Glomerular endothelial cell (primary cell): ENCODE measurements around the gene TDP2. TPM values are rescaled to one million over a fixed set of nuclear protein-coding genes. Genes with fewer than 3 reads are reported as not detected.
"Not testable (repeated sequence)": the region's sequence is repeated elsewhere in the genome, so short reads cannot be mapped to it uniquely, and the experiment has no call there.

ENCODE experiments used
- DNase-seq: peaks from one replicate; pipeline ENCODE4 v3.0.0-alpha.2; 2011; ENCODE audit warnings: low read depth, low spot score; ENCODE audit errors: extremely low read depth
- total RNA-seq: library from RNA; depleted of rRNA; stranded (reverse); fragments of >200 nt; gene quantifications from 2 replicates; pipeline ENCODE4 v1.2.3, GENCODE V29; 2015

TDP2 gene, protein sequence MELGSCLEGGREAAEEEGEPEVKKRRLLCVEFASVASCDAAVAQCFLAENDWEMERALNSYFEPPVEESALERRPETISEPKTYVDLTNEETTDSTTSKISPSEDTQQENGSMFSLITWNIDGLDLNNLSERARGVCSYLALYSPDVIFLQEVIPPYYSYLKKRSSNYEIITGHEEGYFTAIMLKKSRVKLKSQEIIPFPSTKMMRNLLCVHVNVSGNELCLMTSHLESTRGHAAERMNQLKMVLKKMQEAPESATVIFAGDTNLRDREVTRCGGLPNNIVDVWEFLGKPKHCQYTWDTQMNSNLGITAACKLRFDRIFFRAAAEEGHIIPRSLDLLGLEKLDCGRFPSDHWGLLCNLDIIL
- 21.7 and 24.2 TPM in 2 replicates for total RNA-seq

DNA sequence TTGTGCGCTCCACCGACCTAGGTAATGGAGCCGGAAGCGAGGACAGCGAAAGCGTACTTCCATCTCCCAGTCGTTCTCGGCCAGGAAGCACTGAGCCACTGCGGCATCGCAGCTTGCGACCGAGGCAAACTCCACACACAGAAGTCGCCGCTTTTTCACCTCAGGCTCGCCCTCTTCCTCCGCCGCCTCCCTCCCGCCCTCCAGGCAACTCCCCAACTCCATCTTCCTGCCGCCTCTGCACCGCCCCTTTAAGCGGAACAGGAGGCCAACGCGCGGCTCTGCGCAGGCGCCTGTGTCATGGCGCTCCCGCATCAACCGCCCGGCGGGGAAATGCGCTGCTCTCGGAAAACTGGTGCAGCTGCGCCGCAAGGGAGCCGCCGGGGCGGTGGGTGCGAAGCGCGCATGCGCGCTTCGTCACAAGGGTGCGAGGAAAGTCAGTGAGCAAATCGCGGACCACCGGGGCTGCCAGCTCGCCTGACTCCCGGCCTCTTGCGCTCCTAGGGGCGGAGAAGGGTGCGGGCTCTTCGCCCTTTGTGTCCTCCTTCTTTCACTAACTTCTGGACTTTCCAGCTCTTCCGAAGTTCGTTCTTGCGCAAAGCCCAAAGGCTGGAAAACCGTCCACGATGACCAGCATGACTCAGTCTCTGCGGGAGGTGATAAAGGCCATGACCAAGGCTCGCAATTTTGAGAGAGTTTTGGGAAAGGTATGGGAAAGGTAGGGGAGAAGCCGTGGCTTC lies at the start of gene TDP2, which contains the start of gene ACOT13:
Gene TDP2 (minus strand): TSS at position 259 of the 737 bp plus-strand sequence. CDS start 37 bp downstream, at position 222.
Gene ACOT13 (plus strand): TSS at position 437 of the 737 bp plus-strand sequence. CDS start 187 bp downstream, at position 624.
- peak; percentile 77 for DNase-seq

DNA sequence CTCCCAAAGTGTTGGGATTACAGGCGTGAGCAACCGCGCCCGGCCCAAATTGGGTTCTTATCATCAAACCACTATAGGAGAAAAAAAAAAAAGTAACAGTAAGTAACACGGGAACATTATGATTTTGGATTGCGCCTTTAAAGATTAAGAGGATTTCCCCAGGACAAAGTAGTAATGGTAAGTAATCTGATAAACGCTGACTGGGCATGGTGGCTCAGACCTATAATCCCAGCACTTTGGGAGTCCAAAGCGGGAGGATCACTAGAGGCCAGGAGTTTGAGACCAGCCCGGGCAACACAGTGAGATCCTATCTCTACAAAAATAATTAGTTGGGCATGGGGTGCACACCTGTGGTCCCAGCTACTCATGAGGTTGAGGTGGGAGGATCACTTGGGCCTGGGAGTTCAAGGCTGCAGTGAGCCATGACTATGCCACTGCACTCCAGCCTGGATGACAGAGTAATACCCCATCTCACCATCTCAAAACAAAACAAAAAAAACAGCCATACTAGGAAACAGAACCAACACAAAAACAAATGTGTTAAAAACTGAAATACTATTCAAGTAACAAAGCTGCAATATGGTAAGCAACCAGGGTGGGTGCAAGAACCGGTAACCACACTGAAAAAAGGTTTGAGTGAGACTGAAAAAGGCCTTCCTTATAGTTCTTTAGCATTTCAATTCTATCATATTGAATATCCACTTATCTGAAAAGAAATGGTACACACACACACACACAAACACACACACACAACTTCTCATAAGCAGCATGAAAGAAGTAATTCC lies 44.0 kb upstream of the TDP2 start:
- DNase-seq = no peak

DNA sequence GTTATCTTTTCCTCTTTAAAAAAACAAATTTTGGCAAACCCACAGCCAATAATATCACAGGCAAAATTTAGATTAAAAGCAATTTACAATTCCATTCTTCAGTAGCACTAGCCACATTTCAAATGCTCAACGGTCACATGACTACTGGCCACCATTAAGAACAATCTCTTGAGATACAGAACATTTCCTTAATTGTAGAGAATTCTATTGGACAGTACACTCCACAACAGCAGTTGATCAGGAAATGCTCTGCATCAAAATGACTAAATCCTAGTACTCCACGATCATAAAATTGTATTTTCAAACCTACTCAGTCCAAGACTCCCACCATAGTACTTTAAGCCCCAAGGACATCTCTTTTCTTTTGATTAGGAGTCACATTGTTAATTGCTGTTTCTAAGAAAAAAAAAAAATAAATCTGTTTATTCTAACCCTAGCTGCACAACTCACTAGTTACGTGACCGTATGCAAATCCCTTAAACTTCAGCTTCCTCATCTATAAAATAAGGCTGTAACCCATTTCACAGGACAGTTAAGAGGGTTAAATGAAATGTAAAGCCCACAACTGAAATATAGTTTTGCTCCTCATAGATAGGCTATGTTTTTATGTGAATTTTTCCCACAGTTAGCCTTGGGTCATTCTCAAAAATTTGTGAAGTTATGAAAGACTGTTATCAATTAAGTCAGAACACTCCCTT lies 42.5 kb upstream of the TDP2 start:
- DNase-seq = no peak

DNA sequence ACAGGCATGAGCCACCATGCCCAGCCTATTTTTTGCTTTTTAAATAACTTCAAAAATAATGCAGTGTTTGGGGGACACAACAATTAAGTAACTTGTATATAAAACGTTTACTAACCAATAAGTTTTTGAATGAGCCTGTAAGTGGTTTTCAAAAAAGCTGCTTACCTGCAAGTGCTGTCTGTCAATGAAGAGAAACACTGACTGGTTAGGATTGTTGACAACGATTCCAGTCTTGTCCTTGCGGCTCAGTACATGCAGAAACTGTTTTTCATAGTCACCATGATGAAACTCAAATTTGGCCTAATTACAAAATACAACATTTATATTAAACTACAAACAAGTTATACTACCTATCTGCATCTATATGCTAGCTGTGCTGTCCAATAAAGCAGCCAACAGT lies 41.9 kb upstream of the TDP2 start:
- no peak for DNase-seq

DNA sequence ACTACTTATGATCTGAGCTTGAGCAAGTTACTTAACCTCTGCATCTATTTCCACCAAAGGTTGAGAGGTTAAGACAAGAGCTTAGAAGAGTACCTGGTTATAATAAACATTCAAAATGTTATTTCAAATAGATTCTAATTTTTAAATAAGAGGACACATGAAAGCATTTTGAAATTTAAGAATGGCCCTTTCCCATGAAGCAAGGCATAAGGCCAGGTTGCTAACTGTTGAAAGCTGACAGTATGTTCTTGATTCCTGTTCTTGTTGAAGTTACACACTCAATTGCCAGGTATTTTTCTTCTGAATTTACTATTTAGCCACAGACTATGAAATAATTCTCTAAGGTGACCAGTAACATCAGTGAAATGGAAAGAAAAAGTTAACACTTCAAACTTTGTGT lies 37.8 kb upstream of the TDP2 start:
- no peak for DNase-seq

DNA sequence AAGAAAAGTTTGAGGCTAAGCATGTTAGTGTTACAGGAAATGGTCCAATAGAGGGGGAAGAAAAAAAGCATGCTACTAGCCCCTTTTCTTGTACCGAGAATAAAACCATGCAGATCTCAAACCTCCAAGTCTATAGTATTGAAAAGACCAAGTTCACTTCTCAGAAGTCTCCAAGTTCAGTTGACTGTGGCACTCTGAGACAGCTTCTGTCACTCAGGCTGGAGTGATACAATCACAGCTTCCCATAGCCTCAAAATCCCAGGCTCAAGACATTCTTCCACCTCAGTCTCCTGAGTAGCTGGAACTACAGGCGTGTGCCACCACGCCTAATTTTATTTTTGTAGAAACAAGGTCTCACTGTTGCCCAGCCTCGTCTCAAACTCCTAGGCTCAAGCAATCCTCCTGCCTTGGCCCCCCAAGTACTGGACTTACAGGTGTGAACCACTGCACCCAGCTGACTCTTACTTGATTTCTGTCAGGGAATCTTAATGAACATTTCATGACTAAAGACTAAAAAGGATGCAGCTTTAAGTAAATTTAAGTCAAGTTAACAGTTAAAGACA lies 36.1 kb upstream of the TDP2 start:
- DNase-seq = no peak

DNA sequence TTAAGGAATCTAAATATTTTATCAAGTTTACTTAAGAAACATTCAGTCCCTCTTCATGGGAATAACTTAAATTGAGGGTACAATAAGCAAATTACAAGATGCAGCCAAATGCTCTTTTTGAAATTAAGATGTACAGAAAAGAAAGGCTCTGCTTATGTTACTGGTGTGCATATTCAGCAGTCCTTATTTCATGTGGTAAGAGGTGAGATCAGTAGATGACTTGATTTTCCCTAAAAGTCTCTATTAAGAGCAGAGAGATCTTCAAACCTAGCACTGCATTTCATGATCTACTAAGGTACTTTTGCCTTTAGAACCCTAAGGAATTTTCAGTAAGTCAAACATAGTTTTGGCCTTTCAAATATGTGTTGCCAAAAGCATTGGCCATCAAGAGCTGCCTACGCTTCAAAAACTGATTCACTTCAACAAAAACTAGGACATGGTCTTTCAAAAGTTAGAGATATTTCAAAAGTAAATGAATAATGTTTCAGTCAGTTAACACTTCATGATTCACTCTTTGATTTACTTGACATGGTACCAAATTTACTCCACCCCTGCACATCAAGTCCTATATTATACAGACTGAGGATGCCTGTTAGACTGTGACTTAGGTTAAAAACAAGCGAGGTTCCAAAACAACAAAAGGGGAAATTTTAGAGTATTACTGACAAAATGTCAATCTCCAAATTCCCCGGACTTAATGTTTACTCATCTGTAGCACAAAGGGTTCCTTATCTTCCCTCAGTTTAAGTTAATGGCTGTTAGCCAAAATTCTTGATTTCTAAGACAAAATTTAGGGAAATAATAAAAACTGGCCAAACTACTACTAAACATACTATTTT lies 33.0 kb upstream of the TDP2 start:
- no peak for DNase-seq

DNA sequence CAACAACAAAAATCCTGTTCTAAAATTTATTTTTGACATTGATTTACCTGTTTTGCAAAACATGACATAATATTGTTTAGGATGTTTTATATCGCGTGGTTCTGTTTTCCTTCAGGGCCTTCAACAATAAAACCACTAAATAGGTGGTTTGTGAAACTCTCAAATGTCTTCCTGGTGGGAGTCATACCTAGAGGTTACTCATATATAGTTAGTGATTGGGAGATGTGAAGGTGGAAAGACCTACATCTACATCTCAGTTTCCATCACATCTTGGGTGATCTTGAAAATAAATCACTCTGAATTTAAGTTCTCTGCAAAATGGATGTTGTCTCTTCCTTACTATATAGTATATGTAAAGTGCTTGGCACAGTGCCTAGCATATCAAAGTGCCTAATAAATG lies 29.4 kb upstream of the TDP2 start:
- no peak for DNase-seq

DNA sequence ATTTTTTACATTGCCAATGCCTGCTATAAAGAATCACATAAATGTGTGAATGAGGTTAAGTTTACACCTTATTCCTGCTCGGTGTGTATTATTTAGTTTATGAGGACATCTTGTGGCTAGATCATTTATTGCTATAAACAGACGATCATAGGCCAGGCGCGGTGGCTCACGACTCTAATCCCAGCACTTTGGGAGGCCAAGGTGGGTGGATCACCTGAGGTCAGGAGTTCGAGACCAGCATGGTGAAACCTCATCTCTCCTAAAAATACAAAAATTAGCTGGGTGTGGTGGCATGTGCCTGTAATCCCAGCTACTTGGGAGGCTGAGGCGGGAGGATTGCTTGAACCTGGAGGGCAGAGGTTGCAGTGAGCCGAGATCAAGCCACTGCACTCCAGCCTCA lies 28.9 kb upstream of the TDP2 start:
- not testable (repeated sequence) for DNase-seq

DNA sequence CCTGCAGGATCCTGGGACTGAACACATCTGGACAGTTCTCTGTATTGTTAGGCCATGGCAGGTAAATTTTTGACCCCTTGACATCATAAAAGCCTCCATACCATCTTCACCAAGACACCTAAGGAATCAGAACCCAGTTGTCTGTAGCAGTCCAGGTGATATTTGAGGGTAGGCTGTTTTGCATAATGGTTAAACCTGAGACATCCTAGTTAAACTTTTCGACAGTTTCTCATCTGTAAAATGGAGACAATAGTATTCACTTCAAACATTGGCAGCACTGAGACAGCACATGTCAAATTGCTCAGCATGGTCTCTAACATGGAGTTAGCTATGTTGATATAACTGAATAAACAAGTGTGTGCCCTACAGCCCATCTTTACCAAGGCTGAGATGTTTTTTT lies 27.5 kb upstream of the TDP2 start:
- DNase-seq = no peak

DNA sequence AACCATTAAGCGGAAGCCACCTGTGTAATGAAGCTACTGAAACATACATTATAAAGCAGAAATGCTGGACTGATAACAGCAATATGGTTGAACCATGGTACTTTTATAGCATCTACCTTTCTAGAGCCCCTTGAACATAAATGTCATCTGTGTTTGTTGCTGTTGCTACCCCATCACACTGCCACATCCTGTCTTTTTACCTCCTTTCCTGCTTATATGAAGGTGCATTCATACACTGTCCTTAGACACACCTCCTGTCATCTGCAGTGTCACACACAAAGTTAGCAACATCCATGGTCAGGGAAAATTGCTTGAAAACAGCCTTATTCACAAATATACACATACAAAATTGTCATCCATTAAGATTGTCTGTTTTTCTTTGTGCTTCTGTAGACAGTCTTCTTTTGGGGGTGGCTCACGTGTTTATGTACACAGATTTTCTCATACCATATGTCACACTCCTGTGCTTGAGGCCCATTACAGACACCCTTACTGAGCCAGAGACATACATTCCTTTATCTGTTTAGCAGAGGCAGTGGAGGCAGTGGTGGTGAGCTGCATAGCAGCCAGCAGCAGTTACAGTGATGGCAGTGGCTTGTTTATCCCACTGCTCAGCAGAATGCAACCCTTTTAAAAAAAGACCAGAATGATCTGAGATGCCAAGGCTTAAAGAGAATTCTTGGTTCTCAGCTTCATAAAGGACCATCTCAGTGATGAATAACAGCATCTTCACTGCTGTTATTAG lies 26.3 kb upstream of the TDP2 start:
- DNase-seq = no peak

DNA sequence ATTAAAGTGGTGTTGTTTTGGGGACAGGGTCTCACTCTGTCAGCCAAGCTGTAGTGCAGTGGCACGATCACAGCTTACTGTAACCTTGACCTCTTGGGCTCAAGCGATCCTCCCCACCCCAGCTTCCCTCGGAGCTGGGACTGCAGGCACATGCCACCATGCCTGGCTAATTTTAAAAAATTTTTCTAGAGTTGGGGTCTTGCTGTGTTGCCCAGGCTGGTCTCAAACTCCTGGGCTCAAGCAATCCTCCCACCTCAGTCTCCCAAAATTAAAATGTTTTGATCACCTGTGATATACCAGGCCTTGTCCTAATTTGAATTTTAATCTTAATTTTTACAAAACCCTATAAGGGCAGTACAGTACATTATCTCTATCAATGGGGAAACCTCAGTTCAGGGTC lies 25.7 kb upstream of the TDP2 start:
- DNase-seq = no peak

DNA sequence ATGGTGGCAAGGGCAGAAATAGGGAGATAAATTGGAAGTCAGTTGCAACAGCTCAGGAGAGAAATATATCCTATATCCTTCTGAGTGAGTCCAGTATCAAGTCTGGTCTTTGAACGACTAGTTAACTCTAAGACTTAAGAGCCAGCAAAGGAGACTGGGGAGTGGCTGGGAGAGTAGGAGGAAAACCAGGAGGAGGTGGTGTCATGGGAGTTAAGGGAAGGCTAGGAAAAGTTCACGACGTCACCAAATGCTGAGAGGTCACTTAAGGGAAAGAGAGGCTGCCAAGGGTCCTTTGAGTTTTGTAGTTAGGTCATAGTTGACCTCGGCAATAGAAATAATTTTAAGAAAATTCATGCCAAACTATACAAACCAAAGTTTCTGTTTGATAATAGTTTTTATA lies 25.3 kb upstream of the TDP2 start:
- DNase-seq = no peak

DNA sequence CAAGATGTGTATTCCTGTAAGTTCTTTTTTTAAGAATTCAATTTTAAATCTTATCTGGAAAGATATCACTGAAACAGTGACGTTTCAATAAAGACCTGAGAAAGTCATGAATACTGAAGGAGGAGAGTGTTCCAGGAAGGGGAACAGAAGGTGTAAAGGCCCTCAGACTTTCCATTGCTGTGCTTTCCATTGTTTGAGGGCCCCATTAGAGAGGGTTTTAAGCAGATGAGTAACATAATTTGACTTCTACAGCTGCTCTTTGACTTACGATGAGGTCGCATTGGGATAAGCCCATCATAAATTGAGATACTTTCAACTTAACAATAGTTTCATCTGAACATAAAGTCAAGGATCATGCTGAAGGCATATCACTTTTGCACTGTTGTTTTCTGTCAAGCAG lies 24.9 kb upstream of the TDP2 start:
- DNase-seq = no peak

DNA sequence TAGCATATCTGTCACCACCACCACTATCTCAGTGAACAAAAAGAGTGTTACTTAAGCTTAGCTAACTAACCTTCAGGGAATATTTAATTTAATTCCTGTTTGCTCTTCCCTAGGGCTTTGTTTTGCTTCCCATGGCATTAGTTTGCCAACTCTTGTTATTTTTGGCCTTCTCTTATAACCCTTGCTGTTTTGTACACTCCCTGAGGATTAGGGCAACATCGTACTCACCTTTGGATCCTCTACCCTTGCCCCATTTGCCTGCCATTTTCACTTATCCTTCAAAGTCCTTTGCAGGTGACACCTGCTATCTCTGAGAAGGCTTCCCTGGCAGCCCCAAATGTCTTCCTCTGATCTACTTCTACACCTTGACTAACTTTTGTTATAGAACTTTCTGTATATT lies 23.9 kb upstream of the TDP2 start:
- DNase-seq = no peak

DNA sequence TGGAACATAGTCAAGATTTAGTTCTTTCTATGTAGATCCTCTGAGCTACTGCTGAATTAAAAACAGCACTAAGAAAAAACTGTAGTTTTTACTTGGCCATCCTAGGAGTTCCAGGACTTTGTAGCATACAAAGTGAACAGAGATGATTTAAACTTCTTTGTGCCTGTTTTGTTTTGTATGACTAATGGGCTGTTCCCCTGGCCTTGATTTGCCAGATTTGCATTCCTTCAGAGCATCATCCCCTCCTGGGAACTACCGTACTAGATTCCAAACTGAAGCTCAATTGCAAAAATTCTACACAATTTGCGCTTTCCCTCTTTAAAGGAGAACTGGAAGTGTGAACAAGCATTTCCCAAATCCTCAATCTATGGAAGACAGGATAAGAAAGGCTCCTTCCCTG lies 23.3 kb upstream of the TDP2 start:
- no peak for DNase-seq

DNA sequence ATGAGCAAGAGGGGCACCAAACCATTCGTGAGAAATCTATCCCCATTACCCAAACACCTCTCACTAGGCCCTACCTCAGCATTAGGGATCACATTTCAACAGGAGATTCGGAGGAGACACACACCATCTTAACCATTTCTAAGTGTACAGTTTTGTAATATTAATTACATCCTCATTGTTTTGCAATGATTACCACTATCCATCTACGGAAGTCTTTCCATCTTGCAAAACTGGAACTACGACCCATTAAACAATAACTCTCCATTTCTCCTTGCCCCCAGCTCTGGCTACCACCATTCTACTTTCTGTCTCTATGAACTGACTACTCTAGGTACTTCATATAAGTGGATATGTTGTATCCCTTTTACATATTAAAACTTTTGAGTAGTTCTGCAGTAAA lies 20.2 kb upstream of the TDP2 start:
- DNase-seq = no peak

DNA sequence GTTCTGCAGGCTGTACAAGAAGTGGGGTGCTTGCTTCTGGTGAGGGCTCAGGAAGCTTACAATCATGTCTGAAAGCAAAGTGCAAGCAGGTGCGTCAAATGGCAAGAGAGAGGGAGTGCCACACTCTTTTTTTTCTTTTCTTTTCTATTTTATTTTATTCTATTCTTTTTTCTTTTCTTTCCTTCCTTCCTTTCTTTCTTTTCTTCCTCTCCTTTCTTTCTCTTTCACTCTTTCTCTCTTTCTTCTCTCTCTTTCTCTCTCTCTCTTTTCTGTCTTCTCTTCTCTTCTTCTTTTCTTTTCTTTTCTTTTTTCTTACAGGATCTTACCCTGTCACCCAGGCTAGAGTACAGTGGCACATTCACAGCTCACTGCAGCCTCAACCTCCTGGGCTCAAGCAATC lies 19.7 kb upstream of the TDP2 start:
- DNase-seq = no peak
